Endometrium (tissue), 2 donors: Measurements from ENCODE around the gene SERPINA10.
"Not testable (repeated sequence)": the region's sequence is repeated elsewhere in the genome, so short reads cannot be mapped to it uniquely, and the experiment has no call there.

Experiments
- FAIRE-seq: peaks from 2 replicates; lab custom pipeline; 2012; peaks lifted over from hg19 to GRCh38; lab: Jason Lieb, UNC
- donor health status: control.
- donor health status: control.

SERPINA10 gene

DNA sequence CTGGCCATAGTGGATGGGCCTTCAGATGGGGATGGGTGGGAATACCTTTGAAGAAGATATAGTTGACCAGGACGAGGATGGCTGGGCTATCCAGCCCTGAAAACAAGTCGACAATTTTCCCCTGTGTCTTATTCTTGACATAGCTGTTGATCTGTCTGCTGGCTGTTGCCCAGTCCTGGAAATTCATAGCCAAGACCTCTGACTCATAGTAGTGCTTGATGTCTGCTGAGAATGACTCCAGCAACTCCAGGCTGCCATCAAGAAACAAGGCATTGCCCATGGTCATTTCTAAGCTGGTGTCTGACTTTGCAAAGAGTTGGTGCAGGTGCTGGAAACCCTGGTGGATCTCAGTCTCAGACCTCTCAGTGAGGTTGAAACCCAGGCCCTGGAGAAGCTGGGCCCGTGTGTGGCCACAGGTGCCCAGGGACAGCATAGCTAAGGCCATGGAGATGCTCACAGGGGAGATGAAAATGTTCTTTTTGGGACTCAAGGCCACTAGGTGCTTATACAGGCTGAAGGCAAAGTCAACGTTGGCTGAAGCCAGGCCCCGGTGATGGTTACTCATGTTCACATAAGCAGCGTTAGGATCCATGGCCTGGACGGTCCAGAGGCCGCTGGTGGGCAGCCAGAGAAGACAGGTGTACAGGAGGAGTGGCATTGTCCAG is 21.1 kb upstream of the SERPINA10 start:
- no peak for FAIRE-seq

DNA sequence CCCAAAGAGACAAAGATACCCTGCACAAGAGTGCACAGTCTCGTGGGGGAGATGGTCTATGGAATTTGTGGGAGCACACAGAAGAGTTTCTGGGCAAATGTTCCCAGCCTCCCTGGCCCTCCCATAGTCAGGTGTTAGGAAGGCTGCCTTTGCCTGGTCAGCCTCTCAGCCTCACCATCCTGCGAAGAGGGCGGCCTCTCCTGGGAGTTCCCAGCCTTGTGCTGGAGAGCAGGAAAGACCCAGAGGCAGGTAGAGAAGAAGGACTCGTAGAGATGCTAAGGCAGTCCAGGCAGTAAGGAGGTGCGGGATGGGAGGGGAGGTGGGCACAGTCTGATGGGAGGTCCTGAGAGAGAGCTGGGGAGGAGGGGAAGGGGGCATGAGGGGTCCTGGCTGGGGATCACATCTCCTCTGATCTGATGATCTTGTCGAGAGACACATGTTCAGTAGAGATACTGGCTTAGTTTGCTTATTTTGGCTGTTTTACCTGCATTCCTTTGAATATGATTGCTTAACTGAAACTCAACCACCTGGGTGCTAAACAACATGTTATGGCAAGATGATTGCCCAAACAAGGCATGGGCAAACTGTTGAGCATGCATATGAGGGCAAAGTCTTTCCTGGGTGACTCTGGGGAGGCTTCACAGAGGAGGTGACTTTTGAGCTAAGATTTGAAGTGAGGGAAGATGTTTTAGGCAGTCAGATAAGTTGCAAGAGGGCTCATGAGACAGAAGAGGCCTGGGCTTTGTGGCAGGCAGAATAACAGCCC is 19.6 kb upstream of the SERPINA10 start:
- no peak for FAIRE-seq

DNA sequence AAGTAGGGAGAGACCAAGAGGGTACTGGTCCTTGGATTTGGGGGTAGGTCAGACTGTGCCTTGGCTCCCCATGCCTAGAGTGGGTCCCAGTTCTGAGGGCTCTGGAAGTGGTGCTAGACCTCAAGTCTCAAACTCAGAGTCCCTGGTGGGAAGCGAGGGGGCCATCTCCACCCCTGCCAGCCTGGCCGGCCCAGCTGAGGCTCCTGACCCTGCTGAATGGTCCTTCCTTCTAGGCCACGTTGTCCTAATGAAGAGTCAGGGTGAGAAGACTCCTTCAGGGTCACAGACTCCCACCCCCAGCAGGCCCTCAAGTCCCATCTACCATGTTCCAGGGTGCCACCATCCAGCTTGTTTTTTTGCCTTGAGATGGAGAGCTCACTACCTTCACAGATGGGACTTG is 17.2 kb upstream of the SERPINA10 start:
- no peak for FAIRE-seq

- no peak for FAIRE-seq
Measured at GRCh38 chr14:94309721-94310120, 16.7 kb upstream of the SERPINA10 start.

DNA sequence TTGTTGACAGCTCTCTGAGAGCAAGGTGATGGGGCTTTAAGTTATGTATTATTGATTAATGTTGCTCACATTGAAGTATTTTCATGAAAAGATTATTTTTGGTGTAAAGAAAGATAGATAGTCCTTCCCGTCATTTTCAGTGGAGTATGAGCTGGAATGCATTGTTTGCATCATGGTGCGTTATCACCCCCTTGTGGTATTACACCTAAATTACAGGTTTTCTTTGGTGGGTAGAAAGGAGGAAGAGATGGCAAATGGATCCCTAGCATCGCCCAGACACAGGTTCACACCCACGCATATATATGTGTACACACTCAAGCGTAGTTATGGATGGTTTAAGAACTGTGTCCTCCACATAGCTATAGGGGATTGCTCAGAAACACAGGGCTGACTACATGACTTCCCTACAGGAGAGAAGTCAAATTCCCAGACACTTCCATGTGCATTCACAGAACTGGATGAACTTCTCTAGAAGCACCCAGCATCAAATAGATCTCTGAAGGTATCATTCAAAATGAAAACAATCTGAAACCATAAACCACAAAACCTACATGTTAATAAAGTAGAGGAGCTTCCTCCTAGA is 14.4 kb upstream of the SERPINA10 start:
- no peak for FAIRE-seq

DNA sequence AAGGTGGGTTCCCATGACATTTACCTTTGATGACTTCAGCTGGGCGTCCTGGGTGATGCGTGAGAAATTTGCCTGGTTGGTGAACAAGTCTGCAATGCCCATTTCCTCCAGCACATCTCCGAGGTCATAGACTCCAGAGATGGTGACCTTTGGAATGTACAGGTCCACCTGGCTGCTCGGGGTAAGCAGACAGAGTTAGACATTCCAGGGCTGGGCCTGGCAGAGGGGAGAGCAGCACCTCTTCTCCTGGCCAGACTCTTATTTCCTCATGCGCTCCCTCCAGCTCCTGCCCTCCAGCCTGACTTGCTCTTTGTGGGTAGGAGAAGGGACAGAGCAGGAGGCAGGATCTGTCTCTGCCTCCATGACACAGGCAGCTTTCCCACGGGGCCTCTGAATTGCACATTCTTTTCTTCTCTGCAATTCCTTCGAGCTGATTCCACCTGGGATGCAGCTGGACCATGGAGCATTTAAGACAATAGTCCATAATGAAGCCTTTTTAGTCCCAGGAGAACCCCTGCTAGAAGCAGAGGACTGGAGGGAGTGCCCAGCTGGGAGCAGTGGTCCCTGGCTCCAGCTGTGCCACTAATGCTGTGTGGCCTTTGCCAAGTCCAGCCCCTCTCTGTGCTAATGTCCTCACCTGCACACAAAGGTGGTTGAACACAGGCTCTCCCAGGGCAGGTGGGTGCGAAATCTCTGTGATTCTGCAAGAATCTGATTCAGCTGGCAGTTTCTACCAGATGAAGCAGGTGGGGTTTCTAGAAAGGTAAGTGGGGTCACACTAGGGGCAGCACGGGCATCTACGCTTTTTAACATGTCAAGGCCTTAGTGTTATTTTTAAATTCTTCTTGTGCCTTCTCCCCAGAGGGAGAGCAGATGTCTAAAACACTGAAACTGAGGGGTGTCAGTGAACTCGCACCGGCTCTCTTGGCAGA is 13.2 kb upstream of the SERPINA10 start:
- FAIRE-seq: no peak

GRCh38 chr14:94305620-94306019 is 12.6 kb upstream of the SERPINA10 start:
- FAIRE-seq: no peak

DNA sequence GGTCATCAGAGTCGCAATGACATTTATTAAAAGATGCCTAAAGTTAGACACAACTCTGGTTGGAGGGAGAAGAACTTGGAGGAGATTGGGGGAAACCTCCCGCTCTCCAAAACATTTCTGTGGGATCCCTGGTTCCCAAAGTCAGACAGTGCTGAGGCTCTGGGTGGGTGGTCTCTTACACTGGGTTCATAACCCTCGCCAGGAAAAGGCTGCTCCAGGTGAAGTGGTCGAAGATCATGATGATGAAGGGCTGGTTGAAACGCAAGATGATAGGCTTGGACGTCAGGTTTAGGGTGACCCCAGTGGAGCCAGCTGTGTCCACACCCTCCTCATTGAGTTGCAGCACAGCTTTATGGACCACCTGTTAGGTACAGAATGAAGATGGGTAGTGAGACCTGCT is 11.2 kb upstream of the SERPINA10 start:
- FAIRE-seq: no peak

DNA sequence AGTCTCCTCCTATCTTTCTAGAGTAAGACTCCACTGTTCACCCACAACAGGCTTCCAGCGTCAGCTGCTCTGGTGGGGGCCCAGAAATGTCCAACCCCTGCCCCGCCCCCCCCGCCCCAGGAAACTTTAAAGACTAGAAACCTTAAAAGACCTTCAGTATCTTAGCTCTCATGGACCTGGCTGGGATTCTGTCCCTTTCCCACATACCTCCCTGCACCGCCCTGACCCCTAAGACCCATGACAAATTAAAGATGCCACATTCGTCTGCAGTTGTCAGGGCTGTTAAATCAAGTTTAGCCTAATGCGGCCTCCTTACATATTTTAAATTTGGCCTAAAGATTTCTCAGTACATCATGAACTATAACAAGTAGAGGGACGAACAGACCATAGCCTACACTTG is 10.0 kb upstream of the SERPINA10 start:
- no peak for FAIRE-seq

DNA sequence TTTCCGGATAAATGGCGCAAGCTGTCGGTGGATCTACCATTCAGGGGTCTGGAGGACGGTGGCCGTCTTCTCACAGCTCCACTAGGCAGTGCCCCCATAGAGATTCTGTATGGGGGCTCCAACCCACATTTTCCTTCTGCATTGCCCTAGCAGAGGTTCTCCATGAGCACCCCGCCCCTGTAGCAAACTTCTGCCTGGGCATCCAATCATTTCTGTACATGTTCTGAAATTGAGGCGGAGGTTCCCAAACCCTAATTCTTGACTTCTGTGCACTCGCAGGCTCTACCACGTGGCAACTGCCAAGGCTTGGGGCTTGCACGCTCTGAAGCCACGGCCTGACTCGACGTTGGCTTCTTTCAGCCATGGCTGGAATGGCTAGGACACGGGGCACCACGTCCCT is 5.1 kb upstream of the SERPINA10 start:
- no peak for FAIRE-seq

GRCh38 chr14:94296181-94296545 is 3.1 kb upstream of the SERPINA10 start:
- not testable (repeated sequence) for FAIRE-seq

DNA sequence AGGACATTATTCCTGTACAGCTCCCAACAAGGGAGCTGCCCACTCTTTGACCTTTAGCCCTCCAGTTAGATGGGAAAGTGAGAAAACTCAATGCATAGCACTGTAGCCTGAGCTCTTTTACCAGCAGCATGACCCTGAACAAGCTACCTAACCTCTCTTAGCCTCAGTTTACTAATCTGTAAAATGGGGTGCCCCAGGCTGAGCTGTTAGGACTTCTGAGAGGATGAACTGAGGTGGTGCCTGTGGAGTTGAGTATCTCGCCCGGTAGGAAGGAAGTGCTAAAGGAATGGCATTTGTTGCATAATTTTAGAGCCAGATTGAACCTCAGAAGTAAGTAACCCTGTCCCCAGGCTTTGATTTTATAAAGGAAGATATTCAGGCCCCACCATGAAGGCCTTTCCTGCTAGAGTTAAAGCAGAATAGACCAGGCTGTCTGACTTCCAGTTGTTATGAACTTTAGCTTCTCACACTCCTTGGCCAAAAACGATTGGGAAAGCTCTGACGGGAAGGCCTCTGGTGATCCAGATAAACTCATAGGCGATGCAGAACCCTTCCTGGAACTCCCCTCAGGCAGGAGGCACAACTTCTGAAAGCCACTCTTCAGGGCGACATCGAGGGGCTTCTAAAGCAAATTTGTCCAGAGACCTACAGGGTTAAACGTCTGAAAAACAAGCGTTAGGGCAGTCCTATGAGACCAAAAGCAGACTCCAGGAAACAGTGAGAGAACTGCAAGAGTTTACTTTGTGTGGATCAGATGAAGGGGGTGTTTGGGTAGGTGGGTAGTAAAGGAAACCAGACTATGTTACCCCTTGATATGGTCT is 2.5 kb upstream of the SERPINA10 start:
- FAIRE-seq: no peak

- no peak for FAIRE-seq
Measured at GRCh38 chr14:94293578-94293924, 483 bp upstream of the SERPINA10 start.

DNA sequence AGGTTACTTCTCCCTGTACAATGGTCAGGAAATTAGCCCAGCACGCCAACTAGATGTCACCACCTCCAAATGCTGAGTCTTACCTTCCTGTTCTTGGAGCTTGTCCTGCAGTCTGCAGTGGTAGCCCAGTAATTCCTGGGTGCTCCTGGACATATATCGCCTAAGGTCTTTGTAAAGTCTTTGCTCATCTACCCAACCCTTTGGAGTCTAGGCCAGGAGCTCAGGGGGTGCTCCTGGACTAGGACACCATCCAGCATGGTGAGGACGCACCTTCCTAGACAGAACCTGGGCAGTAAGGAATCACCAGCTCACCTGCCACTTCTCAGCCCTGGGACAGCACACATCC is 569 bp downstream of the SERPINA10 start:
- FAIRE-seq: no peak

DNA sequence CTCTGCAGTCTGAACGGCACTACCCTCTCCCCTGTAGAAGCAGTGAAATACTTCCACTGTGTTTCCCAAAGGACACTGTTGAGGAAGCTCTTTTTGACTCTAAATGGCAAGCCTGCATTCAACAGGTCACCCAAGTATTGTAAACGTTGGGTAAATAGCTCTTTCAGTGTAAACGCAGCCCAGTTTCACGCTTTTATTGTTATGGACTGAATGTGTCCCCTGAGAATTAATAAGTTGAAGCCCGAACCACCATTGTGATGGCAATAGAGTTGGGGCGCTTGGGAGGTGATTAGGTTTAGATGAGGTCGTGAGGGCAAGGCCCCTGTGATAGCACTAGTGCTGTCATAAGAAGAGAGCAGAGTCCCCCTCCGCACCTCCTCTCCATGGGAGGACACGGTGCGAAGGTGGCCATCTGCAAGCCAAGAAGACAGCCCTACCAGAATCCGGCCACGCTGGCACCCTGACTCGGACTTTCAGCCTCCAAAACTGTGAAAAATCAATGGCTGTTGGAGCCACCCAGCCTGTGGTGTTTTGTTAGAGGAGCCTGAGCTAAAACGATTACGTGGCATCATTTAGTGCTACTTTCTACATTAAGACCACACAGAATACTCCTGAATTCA is 1.1 kb downstream of the SERPINA10 start:
- FAIRE-seq: no peak

DNA sequence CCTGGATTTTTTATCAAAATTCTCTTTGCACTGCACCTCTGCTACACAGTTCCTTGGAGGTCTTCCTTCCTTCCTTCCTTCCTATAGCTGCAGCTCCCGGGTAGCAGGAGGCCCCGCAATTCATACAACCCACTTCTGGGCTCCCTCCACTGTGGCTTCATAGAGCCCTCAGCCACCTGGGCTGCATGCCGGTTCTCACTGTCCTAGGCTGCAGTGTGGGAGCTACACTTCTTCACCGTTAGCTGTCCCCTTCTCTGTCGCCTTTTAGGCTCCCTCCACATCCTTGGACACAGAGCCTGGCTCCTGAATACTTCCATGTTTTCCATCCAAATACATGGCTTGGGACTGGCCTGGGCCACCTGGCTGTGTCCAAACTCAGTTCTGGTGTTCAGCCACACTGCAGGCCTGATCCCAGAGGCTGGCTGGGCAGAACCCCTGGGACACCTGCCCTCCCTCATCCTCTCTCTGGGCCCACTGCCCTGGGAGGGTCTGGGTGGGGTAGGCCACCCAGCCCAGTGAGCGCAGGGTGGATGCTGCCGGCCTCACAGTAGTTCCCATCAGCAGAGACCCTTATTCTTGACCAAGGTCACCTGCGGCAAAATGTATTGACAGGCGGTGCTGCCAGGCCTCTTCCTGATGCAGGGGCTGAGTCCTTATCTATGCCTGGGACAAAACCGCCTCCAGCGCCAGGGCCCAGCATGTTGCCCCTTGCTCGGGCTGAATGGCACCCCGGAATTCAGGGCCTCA is 1.7 kb downstream of the SERPINA10 start:
- FAIRE-seq: no peak

DNA sequence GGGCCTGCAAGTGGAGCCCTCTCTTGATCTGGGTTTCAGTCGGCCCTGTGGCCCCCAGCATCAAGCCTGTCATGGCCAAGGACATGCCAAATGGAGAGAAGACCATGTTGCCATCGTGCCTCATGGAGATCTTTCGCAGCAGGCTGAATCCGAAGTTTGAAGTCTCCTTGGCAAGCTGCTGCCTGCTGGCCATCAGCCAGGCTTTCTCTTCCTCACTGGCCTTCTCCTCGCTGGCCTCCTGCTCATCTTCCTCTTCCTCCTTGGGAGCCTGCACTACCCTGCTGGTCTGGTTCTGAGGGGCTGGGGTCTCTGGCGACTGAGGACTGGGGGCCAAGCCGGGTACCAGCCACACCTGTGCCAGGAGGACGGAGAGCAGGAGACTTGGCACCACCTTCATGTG is 2.9 kb downstream of the SERPINA10 start:
- no peak for FAIRE-seq

DNA sequence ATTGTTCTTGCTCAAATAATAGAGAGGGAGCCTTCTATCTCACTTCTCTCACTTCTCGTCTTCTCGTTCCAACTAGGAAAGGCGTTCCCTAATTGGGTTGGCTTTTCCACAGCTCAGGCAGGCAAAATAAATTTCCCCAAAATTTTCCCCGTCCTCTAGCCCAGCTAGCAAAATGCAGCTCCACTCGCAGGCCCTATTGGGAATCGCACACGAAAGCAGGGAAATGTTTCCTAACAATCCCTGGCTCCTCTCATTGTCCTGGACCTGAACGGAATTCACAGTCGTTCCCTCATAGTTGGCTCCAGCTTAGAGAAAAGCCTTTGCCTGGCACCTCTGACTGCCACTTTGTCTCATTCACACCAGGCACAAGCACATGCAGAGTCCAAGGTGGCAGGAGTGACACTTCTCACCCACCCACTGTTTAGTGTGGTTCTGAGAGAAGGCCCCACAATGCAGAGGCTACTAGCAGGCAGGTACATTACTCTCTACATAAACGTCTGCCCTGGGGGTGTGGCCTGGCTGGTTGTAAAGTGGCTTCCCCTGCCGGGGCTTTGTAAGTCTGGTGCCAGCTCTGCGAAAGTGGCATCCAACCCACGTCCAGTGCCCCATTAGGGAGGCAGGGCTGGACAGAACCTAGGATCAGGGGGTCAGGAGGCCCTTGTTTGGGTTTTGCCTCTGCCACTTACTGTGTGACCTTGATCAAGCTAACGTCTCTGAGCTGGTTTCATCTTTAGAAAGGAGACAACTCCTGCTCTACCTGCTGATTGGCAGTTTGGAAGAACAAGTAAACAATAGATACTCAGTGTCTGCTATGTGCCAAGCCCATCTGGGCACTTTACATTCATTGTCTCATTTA is 4.2 kb downstream of the SERPINA10 start:
- FAIRE-seq: no peak

DNA sequence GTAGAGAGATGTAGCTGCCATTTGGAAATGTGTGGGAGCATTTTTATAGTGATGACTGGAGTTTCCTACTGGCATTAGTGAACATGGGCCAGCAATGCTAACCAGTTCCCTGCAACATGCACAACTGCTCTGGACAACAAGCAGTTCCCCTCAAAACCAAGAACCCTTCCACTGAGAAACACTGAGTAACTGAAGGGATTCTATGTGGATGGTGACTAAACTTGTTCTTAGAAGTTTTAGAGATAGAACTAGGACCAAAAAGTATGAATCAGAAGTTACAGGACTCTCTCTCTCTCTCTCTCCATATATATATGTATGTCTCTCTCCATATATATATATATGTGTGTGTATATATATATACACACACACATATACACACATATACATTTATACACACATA is 7.9 kb downstream of the SERPINA10 start:
- FAIRE-seq: no peak

GRCh38 chr14:94284221-94284620 is 8.8 kb downstream of the SERPINA10 start:
- FAIRE-seq: no peak
